Measurements from ENCODE around the gene SHQ1. TPM values are rescaled to one million over a fixed set of nuclear protein-coding genes. Genes with fewer than 3 reads are reported as not detected.
A peak's percentile ranks its signal among the peaks of the same experiment; 100 is the strongest.
"Not testable (repeated sequence)": the region's sequence is repeated elsewhere in the genome, so short reads cannot be mapped to it uniquely, and the experiment has no call there.

SHQ1 gene
- total RNA-seq, 2 donors from 2014 or later = 26.4 to 26.7 TPM

- no peak for DNase-seq
- Mint-ChIP-seq H3K9me3 (no peaks in the 10 kb centered on the region), H3K36me3 (ENCODE audit: insufficient read depth in 2 of 2) (peaks cover 0 to 3% of the 10 kb centered on the region in 2 donors), H3K4me1 (ENCODE audit: low read depth) (peaks cover 27% of the 10 kb centered on the region), H3K27me3 (ENCODE audit: low read depth) (no peaks in the 10 kb centered on the region), H3K4me3 (no peak overlapping the region), H3K27ac (no peak overlapping the region)
- ATAC-seq (replicated peaks in 1 of 2) = no peak
Observed at GRCh38 chr3:72727726-72728125, 120.5 kb downstream of the SHQ1 start.

- H3K4me3 Mint-ChIP-seq = no peak overlapping the region
- ATAC-seq (replicated peaks in 1 of 2) = no peak
Observed at GRCh38 chr3:72727172-72727571, 121.1 kb downstream of the SHQ1 start.

GRCh38 chr3:72725229-72725628 is 123.0 kb downstream of the SHQ1 start:
- Mint-ChIP-seq H3K9me3 (no peaks in the 10 kb centered on the region), H3K27ac (no peak overlapping the region), H3K4me1 (ENCODE audit: low read depth) (peaks cover 31% of the 10 kb centered on the region), H3K4me3 (no peak overlapping the region), H3K27me3 (ENCODE audit: low read depth) (no peaks in the 10 kb centered on the region), H3K36me3 (ENCODE audit: insufficient read depth in 2 of 2) (no peaks in the 10 kb centered on the region)
- DNase-seq (no peak), ATAC-seq (replicated peaks in 1 of 2) (no peak)

More at GRCh38 chr3:72727172-72727571, 121.1 kb downstream of the SHQ1 start:
- Mint-ChIP-seq H3K27ac (no peak overlapping the region), H3K27me3 (ENCODE audit: low read depth) (no peaks in the 10 kb centered on the region), H3K9me3 (no peaks in the 10 kb centered on the region), H3K36me3 (ENCODE audit: insufficient read depth in 2 of 2) (no peaks in the 10 kb centered on the region), H3K4me1 (ENCODE audit: low read depth) (peaks cover 31% of the 10 kb centered on the region)
- DNase-seq = no peak

- Mint-ChIP-seq H3K27ac (peak overlapping the region; percentile 52), H3K4me3 (peak overlapping the region in 1 of 2 donors; percentile 69), H3K4me1 (ENCODE audit: low read depth) (peaks cover 31% of the 10 kb centered on the region), H3K27me3 (ENCODE audit: low read depth) (no peaks in the 10 kb centered on the region), H3K36me3 (ENCODE audit: insufficient read depth in 2 of 2) (no peaks in the 10 kb centered on the region), H3K9me3 (no peaks in the 10 kb centered on the region)
- DNase-seq = no peak
- no peak for ATAC-seq (replicated peaks in 1 of 2)
Observed at GRCh38 chr3:72724070-72724469, 124.2 kb downstream of the SHQ1 start.

- Mint-ChIP-seq H3K27ac (peak overlapping the region; percentile 2), H3K36me3 (ENCODE audit: insufficient read depth in 2 of 2) (no peaks in the 10 kb centered on the region), H3K27me3 (ENCODE audit: low read depth) (no peaks in the 10 kb centered on the region), H3K4me1 (ENCODE audit: low read depth) (peaks cover 31% of the 10 kb centered on the region), H3K4me3 (peak overlapping the region; percentile 4 to 44), H3K9me3 (no peaks in the 10 kb centered on the region)
- peak; percentile 21 to 40 for DNase-seq
- ATAC-seq (replicated peaks in 1 of 2) = peak; percentile 94 to 95
Observed at GRCh38 chr3:72722930-72723726, 125.1 kb downstream of the SHQ1 start.

GRCh38 chr3:72721683-72722381 is 126.4 kb downstream of the SHQ1 start:
- DNase-seq (no peak), ATAC-seq (replicated peaks in 1 of 2) (no peak)
- Mint-ChIP-seq H3K27ac (no peak overlapping the region), H3K27me3 (ENCODE audit: low read depth) (no peaks in the 10 kb centered on the region), H3K4me3 (no peak overlapping the region), H3K36me3 (ENCODE audit: insufficient read depth in 2 of 2) (no peaks in the 10 kb centered on the region), H3K9me3 (no peaks in the 10 kb centered on the region), H3K4me1 (ENCODE audit: low read depth) (peaks cover 31% of the 10 kb centered on the region)

GRCh38 chr3:72720566-72720965 is 127.7 kb downstream of the SHQ1 start:
- peaks cover 29% of the 10 kb centered on the region for H3K4me1 Mint-ChIP-seq (ENCODE audit: low read depth)
- DNase-seq = no peak
- H3K27ac Mint-ChIP-seq = no peak overlapping the region
- peaks cover 0 to 2% of the 10 kb centered on the region in 2 donors for H3K9me3 Mint-ChIP-seq
- H3K4me3 Mint-ChIP-seq = no peak overlapping the region
- ATAC-seq (replicated peaks in 1 of 2) = no peak
- no peaks in the 10 kb centered on the region for H3K27me3 Mint-ChIP-seq (ENCODE audit: low read depth)
- peaks cover 0 to 3% of the 10 kb centered on the region in 2 donors for H3K36me3 Mint-ChIP-seq (ENCODE audit: insufficient read depth in 2 of 2)

- DNase-seq (no peak), ATAC-seq (replicated peaks in 1 of 2) (no peak)
- no peak overlapping the region for H3K27ac Mint-ChIP-seq
- no peaks in the 10 kb centered on the region for H3K27me3 Mint-ChIP-seq (ENCODE audit: low read depth)
- peaks cover 18% of the 10 kb centered on the region for H3K4me1 Mint-ChIP-seq (ENCODE audit: low read depth)
- H3K9me3 Mint-ChIP-seq = peaks cover 5 to 7% of the 10 kb centered on the region in 2 donors
- peaks cover 6 to 7% of the 10 kb centered on the region in 2 donors for H3K36me3 Mint-ChIP-seq (ENCODE audit: insufficient read depth in 2 of 2)
- H3K4me3 Mint-ChIP-seq = no peak overlapping the region
Observed at GRCh38 chr3:72719137-72719536, 129.1 kb downstream of the SHQ1 start.

- not testable (repeated sequence) for H3K36me3 Mint-ChIP-seq (ENCODE audit: insufficient read depth in 2 of 2); ATAC-seq (replicated peaks in 1 of 2); DNase-seq; H3K27me3 Mint-ChIP-seq (ENCODE audit: low read depth); H3K4me3 Mint-ChIP-seq; H3K4me1 Mint-ChIP-seq (ENCODE audit: low read depth); H3K9me3 Mint-ChIP-seq; H3K27ac Mint-ChIP-seq
Observed at GRCh38 chr3:72714135-72714534, 134.1 kb downstream of the SHQ1 start.

GRCh38 chr3:72710471-72710870 is 137.8 kb downstream of the SHQ1 start:
- DNase-seq; H3K4me1 Mint-ChIP-seq (ENCODE audit: low read depth); H3K27ac Mint-ChIP-seq; ATAC-seq (replicated peaks in 1 of 2); H3K27me3 Mint-ChIP-seq (ENCODE audit: low read depth); H3K36me3 Mint-ChIP-seq (ENCODE audit: insufficient read depth in 2 of 2); H3K9me3 Mint-ChIP-seq; H3K4me3 Mint-ChIP-seq: not testable (repeated sequence)

- no peaks in the 10 kb centered on the region for H3K4me1 Mint-ChIP-seq (ENCODE audit: low read depth)
- no peak overlapping the region for H3K4me3 Mint-ChIP-seq
- H3K9me3 Mint-ChIP-seq = no peaks in the 10 kb centered on the region
- DNase-seq (no peak), ATAC-seq (replicated peaks in 1 of 2) (no peak)
- no peaks in the 10 kb centered on the region for H3K27me3 Mint-ChIP-seq (ENCODE audit: low read depth)
- no peak overlapping the region for H3K27ac Mint-ChIP-seq
- peaks cover 0 to 2% of the 10 kb centered on the region in 2 donors for H3K36me3 Mint-ChIP-seq (ENCODE audit: insufficient read depth in 2 of 2)
Observed at GRCh38 chr3:72708441-72708840, 139.8 kb downstream of the SHQ1 start.

GRCh38 chr3:72702997-72703396 is 145.2 kb downstream of the SHQ1 start:
- Mint-ChIP-seq H3K27me3 (ENCODE audit: low read depth) (peaks cover 3% of the 10 kb centered on the region), H3K36me3 (ENCODE audit: insufficient read depth in 2 of 2) (no peaks in the 10 kb centered on the region), H3K9me3 (no peaks in the 10 kb centered on the region), H3K4me3 (no peak overlapping the region), H3K4me1 (ENCODE audit: low read depth) (no peaks in the 10 kb centered on the region), H3K27ac (no peak overlapping the region)
- ATAC-seq (replicated peaks in 1 of 2) (no peak), DNase-seq (no peak)

- Mint-ChIP-seq H3K9me3 (no peaks in the 10 kb centered on the region), H3K36me3 (ENCODE audit: insufficient read depth in 2 of 2) (no peaks in the 10 kb centered on the region), H3K27me3 (ENCODE audit: low read depth) (peaks cover 9% of the 10 kb centered on the region), H3K4me3 (no peak overlapping the region), H3K27ac (no peak overlapping the region), H3K4me1 (ENCODE audit: low read depth) (no peaks in the 10 kb centered on the region)
- no peak for ATAC-seq (replicated peaks in 1 of 2)
- no peak for DNase-seq
Observed at GRCh38 chr3:72702390-72702789, 145.9 kb downstream of the SHQ1 start.
